Stimulated activated CD4-positive, alpha-beta T cell treated with anti-CD3 and anti-CD28 coated beads, Interleukin-1b, Interleukin-23, amount 100 ng/mL, for 1 hour (primary cell): ENCODE measurements around the gene MED29.

Experiments
- DNase-seq, 2 donors: peaks; one replicate each; pipeline ENCODE4 v3.0.0-alpha.2; 2020; ENCODE audit warnings: low read depth in 2 of 2

The MED29 gene

DNA sequence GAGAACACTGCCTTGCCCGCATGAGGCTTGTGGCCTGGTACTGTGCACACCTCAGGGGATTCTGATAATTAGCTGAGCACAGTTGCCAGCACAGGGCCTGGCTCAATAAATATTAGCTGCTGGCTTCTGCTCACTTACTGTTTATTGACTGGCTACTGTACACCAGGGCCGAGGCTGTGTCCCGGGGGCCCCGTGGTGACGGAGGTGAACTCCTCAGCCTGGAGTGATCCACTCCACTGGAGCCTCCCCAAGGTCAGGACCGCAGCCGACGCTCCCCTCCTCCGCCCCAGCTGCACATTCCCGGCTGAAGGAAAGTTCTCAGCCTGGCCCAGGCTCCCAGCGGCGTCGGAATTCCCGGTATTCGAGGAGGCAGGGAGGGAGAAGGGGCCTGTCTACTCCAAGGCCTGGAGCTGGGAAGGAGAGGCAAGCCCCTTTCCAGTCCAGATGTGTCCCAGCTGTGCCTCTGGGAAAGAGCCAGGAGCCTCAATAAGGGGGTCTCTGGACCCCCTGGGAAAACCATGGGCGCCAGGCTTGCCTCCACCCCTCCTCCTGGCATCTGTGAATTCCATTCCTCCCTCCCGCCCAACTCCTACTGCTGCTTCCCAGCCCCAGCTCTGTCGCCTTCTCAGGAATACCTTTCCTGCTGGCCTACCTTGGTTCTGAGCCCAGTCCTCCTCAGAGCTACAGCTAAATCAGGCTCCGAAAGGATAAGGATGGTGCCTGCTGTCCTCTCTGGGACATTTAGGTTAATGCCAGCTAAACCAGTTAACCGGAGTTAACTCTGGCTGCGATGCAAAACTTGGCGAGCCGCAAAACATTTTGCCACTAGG is 37.3 kb downstream of the MED29 start:
- no peak for DNase-seq

DNA sequence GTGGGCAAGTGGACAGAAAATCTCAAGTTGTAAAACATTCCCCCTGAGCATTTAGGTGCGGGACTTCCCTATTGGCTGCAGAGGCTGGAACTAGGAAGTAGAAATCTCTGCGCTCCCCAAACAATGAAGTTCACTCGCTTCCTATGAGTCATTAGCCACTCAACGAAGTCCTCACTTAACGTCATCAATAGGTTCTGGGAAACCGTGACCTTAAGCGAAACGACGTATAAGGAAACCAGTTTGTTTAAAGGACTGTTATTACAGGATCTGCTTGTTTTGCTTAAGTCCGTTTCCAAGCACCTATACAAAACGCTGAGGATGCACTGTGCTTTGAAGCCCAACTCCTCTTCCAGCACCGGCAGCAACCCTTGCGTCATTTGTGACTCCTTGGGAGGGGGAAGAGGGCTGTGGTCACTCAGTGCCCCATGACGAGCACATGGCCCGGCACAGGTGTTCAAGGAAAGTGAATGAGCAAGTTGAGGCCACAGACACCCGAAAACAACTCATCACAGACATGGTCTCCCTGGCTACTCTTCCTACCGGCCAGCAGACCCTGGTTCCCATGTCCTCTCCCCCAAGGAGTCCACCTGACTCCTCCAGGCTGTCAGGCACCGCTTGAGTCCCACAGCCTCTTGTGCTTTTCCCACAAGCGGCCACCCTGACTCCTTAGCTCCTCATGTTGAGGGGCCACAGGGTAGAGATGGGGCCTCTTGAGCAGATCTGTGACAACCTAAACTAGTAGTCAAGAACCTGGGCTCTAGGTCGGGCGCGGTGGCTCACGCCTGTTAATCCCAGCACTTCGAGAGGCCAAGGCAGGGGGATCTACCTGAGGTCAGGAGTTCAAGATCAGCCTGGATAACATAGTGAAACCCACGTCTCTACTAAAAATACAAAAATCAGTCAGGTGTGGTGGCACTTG is 39.8 kb downstream of the MED29 start:
- peak in 1 of 2 donors; percentile 20 for DNase-seq

DNA sequence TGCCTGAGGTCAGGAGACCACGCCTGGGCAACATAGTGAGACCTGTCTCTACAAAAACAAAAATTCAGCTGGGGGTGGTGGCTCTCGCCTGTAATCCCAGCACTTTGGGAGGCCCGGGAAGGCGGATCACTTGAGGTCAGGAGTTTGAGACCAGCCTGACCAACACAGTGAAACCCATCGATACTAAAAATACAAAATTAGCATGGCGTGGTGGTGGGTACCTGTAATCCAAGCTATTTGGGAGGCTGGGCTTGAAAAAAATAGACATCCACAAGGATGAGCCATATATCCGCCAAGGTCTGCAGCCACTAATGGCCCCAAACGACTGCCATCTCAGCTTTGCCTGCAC is 41.5 kb downstream of the MED29 start:
- no peak for DNase-seq

- no peak for DNase-seq
These were observed 42.4 kb downstream of the MED29 start for GRCh38 chr19:39433480-39434079.

- DNase-seq = no peak
These were observed 43.2 kb downstream of the MED29 start for GRCh38 chr19:39434123-39435076.

DNA sequence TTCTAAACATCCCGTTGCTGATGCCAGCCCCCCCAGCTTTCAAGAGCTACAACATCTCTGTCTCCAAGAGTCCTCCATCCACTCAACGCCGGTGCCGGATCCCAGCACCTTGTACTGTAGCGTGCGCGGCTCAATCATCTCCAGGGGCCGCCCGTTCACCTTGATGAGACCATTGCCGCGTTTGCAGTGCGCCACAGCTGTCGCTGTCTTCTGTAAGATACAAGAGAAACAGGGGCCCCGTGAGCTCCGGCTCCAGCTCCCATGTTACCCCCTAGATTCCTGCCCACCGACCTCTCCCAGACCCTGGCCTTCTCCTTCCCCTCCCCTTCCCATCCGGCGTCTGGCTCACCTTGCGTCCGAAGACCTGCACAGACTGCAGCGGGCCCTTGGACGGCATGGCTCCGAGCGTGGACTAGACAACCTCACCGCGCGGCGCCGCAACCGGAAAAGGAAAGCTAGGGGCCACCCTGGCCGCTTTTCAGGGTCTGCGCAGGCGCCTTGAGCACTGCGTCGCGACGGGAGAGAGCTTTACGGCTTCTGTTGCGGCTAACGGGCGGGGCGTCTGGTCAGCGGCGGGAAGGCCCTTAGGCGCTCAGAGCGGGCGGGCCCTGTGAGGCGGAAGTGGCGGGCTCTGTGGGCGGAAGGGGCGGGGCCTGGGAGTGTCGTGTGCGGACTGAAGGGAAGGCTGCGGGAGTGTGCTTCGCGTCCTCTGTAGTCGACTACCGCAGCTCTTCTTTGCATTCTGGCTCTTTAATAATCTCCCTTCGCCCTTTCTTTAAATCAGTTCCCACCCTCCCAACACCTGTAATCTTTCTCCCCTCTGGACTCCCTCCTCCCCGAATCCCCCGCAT is 44.5 kb downstream of the MED29 start, which contains the start of gene RPS16:
RPS16 (minus strand) TSS at position 451 of the 851 bp plus-strand sequence; CDS start at position 397, 54 bp downstream.
- DNase-seq = peak; percentile 98

DNA sequence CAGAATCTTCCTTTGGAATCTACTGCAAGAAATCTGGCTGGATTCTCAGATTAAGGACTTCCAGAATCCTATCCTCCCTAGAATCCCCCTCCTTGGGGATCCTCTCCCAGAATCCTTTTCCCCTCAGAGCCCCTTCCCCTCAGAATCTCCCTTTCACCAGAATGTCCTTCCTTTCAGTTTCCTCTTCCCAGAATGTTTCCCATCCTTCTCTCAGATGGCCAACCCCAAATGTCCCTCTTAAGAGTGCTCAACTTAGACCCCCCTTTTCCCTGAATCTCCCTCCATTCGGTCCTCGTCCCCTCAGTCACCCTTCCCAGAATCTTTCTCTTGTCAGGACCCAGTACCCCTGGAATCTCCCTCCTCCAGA is 45.2 kb downstream of the MED29 start:
- no peak for DNase-seq

DNA sequence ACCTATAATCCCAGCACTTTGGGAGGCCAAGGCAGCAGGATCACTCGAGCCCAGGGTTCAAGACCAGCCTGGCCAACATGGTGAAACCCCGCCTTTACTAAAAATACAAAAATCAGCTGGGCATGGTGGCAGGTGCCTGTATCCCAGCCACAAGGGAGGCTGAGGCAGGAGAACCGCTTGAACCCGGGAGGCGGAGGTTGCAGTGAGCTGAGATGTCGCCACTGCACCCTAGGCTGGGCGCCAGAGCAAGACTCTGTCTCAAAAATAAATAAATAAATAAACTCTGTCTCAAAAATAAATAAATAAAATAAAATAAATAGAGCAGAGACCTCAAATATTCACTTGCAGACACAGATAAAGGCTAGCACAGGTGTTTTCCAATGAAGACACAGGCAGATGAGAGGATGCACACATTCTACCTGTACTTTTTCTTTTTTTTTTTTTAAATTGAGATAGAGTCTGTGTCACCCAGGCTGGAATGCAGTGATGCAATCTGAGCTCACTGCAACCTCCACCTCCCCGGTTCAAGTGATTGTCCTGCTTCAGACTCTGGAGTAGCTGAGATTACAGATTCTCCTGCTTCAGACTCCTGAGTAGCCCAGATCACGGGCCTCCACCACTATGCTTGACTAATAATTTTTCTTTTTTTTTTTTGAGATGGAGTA is 47.2 kb downstream of the MED29 start:
- DNase-seq = no peak

DNA sequence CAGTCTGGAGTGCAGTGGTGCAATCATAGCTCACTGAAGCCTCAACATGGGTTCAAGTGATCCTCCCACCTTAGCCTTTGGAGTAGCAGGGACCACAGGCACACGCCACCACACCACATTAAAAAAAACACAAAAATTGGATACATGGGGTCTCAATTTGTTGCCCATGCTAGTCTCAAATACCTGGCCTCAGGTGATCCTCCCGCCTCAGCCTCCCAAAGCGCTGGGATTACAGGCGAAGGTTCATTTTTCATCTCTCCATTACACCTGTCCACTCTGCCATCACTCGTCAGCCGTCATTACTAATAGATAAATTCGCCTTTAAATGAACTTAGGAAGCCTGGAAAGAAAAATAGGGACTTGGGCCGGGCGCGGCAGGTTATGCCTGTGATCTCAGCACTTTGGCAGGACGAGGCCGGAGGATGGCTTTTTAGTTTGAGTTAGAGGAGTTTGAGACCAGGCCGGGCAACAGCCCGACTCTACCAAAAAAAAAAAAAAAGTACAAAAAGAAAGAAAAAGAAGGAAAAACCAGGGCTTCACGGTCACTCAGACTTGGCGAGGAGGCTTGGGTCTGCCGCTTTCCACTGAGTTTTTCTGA is 53.5 kb downstream of the MED29 start:
- no peak for DNase-seq

DNA sequence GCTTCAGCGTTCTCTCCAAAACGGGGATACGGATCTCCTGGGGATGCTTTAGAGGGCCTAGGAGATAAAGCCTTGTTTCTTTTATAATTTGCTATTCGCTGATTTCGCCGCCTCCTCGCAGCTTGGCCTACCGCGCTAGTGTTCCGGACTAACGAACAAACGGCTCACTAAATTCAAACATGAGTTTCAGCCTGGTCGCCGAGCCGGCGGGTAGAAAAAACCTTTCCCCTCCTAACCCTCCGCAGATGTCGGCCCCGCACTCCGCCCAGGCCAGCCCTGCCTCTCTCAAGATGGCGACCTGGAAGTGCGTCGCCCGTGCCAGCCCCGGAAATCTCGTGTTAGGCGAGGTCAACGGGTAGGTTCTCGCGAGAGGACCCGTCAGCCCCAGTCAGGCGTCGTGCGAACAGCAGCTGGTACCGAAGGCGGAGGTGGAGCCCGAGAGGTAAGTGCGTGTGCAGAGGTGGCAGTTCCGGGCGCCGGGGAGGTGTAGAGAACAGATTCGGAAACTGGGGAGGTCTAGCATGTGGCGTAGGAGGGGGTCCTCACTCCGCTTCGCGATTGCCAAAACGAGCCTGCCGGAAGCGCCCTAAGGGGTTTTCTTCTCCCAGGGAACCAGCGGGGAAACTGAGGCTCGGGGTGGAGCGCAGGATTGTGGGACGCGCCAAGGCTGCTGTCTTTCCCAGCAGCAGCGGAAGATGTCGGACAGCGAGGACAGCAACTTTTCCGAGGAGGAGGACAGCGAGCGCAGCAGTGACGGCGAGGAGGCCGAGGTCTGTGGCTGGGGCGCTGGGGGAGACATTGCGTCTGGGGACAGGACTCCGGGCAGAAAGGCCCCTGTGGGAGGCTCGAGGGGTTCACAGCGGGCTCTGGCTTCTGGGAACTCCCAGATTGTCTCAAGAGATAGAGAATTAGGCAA is 54.3 kb downstream of the MED29 start, which contains the start of gene SUPT5H:
SUPT5H (plus strand) TSS at position 387 of the 916 bp plus-strand sequence; CDS start at position 696, 309 bp downstream.
- DNase-seq = peak; percentile 85 to 96

DNA sequence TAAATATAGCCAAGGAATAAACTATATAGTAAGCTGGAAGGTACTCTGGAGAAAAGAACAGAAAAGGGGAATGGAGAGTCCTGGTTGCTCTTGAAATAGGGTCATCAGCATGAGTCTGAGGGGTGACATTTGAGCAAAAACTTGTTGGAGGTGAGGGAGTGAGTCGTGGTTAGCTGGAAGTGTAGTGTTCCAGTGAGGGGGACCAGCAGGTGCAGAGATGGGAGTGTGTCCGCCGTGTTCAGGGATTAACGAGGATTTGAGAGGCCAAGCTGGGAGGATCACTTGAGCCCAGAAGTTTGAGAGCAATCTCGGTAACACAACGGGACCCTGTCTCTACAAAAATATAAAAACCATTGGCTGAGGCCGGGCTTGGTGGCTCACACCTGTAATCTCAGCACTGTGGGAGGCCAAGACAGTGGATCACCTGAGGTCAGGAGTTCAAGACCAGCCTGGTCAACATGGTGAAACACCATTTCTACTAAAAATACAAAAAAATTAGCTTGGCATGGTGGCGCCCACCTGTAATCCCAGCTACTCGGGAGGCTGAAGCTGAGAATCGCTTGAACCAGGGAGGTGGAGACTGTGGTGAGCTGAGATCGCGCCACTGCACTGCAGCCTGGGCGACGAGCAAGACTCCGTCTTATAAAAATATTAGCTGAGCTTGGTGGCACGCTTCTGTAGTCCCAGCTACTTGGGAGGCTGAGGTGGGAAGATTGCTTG is 55.3 kb downstream of the MED29 start:
- DNase-seq = no peak

GRCh38 chr19:39448271-39448670 is 57.1 kb downstream of the MED29 start:
- no peak for DNase-seq

DNA sequence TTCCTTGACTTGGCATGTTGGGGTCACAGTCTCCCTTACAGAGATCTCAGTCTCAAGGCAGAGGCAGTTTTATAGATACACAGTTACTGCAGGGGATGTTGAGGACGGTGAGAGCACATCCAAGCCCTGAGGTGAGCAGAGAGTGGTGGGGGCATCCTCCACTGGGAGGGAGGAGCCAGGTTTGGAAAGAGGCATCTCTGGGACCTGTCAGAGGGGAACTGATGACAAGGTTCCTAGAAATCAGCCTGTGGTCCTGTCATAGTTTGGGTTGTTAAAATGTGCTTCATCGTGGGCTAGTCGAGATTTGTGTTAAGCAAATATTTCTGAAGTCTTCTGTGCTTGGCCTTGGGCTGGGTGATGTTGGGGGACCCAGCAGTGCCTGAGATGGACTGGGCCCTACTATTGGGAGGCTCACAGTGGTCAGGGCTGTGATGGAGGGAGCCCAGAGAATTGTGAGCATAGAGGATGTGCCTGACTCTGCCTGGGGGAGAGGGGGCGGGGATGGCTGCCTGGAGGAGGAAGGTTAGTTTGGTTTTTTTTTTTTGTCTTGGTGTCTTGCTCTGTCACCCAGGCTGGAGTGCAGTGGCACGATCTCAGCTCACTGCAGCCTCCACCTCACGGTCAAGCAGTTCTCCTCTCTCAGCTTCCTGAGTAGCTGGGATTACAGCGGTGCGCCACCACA is 58.1 kb downstream of the MED29 start:
- DNase-seq = no peak
